Measurements from ENCODE around the gene MYG1. TPM values are rescaled to one million over a fixed set of nuclear protein-coding genes. Genes with fewer than 3 reads are reported as not detected.

The MYG1 gene
- polyA plus RNA-seq, 1 donor (not counting 4 experiments of a cell fraction or from before 2014, with no cell fraction given), result 27.2 TPM

DNA sequence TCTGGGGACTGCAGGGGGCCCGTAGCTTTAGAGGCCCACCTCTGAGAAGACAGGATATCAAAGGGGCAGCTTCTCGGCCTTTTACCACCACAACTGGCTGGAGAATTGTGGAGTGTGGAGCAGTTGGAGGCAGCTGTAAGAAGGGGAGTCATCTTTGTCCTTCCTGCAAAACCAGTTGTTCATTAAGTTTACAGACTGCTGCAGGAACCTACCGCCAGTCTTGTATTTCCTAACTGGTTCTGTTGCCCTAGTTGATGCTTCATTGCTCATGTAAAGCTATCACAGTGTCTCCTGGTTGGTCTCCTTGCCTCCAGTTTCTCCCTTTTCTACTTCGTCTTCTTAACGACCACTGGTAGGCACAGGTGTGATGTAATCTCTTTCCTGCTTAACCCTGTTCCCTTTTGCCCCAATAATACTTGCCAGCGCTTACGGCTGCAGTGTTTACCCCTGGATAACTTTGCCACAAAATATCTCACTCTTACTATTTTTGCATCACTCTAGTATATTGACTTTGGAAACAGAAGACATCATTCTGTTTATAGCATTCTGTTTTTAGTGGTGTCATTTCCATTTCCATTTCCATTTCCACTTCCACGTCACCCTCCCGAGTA is 19.5 kb upstream of the MYG1 start:
- no peak overlapping the region for H3K4me2 ChIP-seq (ENCODE audit: control insufficient read depth, extremely low read depth, insufficient read depth, low read depth, low read length)
- H3K27me3 ChIP-seq (ENCODE audit: control insufficient read depth, extremely low read depth, insufficient read depth, low read length), result no peaks in the 10 kb centered on the region
- no peaks in the 10 kb centered on the region for H3K79me2 ChIP-seq (ENCODE audit: control insufficient read depth, insufficient read depth, low read length)
- H4K20me1 ChIP-seq (ENCODE audit: control insufficient read depth, extremely low read depth, insufficient read depth, low read length), result no peaks in the 10 kb centered on the region
- FAIRE-seq (no peak), DNase-seq (ENCODE audit: low read depth, low spot score) (no peak)
- H3K9me3 ChIP-seq (ENCODE audit: control insufficient read depth, low read depth, low read length), result no peaks in the 10 kb centered on the region
- H3K9me1 ChIP-seq (ENCODE audit: control insufficient read depth, extremely low read depth, insufficient read depth, low read length), result no peaks in the 10 kb centered on the region
- H3K9ac ChIP-seq (ENCODE audit: control insufficient read depth, extremely low read depth, insufficient read depth, low read length), result no peak overlapping the region
- peaks cover 0 to 45% of the 10 kb centered on the region in 2 experiments for H3K36me3 ChIP-seq (ENCODE audit: control insufficient read depth in 2 of 2, extremely low read depth in 1 of 2, insufficient read depth in 2 of 2, low read length in 2 of 2)
- H3K4me3 ChIP-seq (ENCODE audit: control insufficient read depth in 2 of 3, extremely low read depth in 1 of 3, insufficient read depth in 2 of 3, low read depth in 1 of 3, low read length in 3 of 3), result no peak overlapping the region
- dilution Hi-C loops (cut with MboI; ENCODE audit: extremely low pct_ligation_motif_present, low sequenced_read_pairs), result no loop called here
- no peak for TF ChIP-seq EZH2 (IDR thresholded peaks at IDR 0.05; ENCODE audit: low read length)
- TF ChIP-seq, protein P1, sequence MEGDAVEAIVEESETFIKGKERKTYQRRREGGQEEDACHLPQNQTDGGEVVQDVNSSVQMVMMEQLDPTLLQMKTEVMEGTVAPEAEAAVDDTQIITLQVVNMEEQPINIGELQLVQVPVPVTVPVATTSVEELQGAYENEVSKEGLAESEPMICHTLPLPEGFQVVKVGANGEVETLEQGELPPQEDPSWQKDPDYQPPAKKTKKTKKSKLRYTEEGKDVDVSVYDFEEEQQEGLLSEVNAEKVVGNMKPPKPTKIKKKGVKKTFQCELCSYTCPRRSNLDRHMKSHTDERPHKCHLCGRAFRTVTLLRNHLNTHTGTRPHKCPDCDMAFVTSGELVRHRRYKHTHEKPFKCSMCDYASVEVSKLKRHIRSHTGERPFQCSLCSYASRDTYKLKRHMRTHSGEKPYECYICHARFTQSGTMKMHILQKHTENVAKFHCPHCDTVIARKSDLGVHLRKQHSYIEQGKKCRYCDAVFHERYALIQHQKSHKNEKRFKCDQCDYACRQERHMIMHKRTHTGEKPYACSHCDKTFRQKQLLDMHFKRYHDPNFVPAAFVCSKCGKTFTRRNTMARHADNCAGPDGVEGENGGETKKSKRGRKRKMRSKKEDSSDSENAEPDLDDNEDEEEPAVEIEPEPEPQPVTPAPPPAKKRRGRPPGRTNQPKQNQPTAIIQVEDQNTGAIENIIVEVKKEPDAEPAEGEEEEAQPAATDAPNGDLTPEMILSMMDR (optimal IDR thresholded peaks at IDR 0.05 in 1 of 3, IDR thresholded peaks at IDR 0.05 in 1 of 3, conservative IDR thresholded peaks at IDR 0.05 in 1 of 3; ENCODE audit: extremely low read depth in 1 of 3, insufficient read depth in 2 of 3, low read length in 3 of 3), result no peak
- H3K4me1 ChIP-seq (ENCODE audit: control insufficient read depth, extremely low read depth, insufficient read depth, low read length), result no peaks in the 10 kb centered on the region
- no peak overlapping the region for H2AFZ ChIP-seq (ENCODE audit: control insufficient read depth, low read length)
- no peak overlapping the region for H3K27ac ChIP-seq (ENCODE audit: control insufficient read depth, insufficient read depth, low read length)

DNA sequence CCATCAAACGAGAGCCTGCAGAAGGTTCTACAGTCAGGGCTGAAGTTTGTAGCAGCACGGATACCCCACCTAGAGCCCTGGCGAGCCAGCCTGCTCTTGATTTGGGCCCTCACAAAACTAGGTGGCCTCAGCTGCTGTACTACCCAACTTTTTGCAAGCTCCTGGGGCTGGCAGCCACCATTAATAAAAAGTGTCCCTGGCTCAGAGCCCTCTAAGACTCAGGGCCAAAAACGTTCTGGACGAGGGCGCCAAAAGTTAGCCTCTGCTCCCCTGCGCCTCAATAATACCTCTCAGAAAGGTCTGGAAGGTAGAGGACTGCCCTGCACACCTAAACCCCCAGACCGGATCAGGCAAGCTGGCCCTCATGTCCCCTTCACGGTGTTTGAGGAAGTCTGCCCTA is 13.0 kb upstream of the MYG1 start:
- no peaks in the 10 kb centered on the region for H3K27me3 ChIP-seq (ENCODE audit: control insufficient read depth, extremely low read depth, insufficient read depth, low read length)
- TF ChIP-seq, protein P1 (optimal IDR thresholded peaks at IDR 0.05 in 1 of 3, IDR thresholded peaks at IDR 0.05 in 1 of 3, conservative IDR thresholded peaks at IDR 0.05 in 1 of 3; ENCODE audit: extremely low read depth in 1 of 3, insufficient read depth in 2 of 3, low read length in 3 of 3), result no peak
- no peak for TF ChIP-seq EZH2 (IDR thresholded peaks at IDR 0.05; ENCODE audit: low read length)
- no peak overlapping the region for H3K4me3 ChIP-seq (ENCODE audit: control insufficient read depth in 2 of 3, extremely low read depth in 1 of 3, insufficient read depth in 2 of 3, low read depth in 1 of 3, low read length in 3 of 3)
- peaks cover 0 to 46% of the 10 kb centered on the region in 2 experiments for H3K36me3 ChIP-seq (ENCODE audit: control insufficient read depth in 2 of 2, extremely low read depth in 1 of 2, insufficient read depth in 2 of 2, low read length in 2 of 2)
- H3K4me1 ChIP-seq (ENCODE audit: control insufficient read depth, extremely low read depth, insufficient read depth, low read length), result no peaks in the 10 kb centered on the region
- H3K9ac ChIP-seq (ENCODE audit: control insufficient read depth, extremely low read depth, insufficient read depth, low read length), result no peak overlapping the region
- no peaks in the 10 kb centered on the region for H4K20me1 ChIP-seq (ENCODE audit: control insufficient read depth, extremely low read depth, insufficient read depth, low read length)
- H2AFZ ChIP-seq (ENCODE audit: control insufficient read depth, low read length), result no peak overlapping the region
- no peak overlapping the region for H3K4me2 ChIP-seq (ENCODE audit: control insufficient read depth, extremely low read depth, insufficient read depth, low read depth, low read length)
- H3K27ac ChIP-seq (ENCODE audit: control insufficient read depth, insufficient read depth, low read length), result no peak overlapping the region
- dilution Hi-C loops (cut with MboI; ENCODE audit: extremely low pct_ligation_motif_present, low sequenced_read_pairs), result no loop called here
- H3K9me3 ChIP-seq (ENCODE audit: control insufficient read depth, low read depth, low read length), result no peaks in the 10 kb centered on the region
- no peak for DNase-seq (ENCODE audit: low read depth, low spot score)
- no peaks in the 10 kb centered on the region for H3K79me2 ChIP-seq (ENCODE audit: control insufficient read depth, insufficient read depth, low read length)
- no peak for FAIRE-seq
- no peaks in the 10 kb centered on the region for H3K9me1 ChIP-seq (ENCODE audit: control insufficient read depth, extremely low read depth, insufficient read depth, low read length)

All from keratinocyte (primary cell).